CD4-positive, alpha-beta T cell treated with Interleukin-6 at 100 ng/mL for 8 hours (primary cell): ENCODE data around the gene ZNF234.
A peak's percentile ranks its signal among the peaks of the same experiment; 100 is the strongest.
"Not testable (repeated sequence)": the region's sequence is repeated elsewhere in the genome, so short reads cannot be mapped to it uniquely, and the experiment has no call there.

Experiments used
- DNase-seq: peaks from one replicate; pipeline ENCODE4 v3.0.0-alpha.2; 2020; ENCODE audit warnings: mixed read lengths, low spot score

The ZNF234 gene

DNA sequence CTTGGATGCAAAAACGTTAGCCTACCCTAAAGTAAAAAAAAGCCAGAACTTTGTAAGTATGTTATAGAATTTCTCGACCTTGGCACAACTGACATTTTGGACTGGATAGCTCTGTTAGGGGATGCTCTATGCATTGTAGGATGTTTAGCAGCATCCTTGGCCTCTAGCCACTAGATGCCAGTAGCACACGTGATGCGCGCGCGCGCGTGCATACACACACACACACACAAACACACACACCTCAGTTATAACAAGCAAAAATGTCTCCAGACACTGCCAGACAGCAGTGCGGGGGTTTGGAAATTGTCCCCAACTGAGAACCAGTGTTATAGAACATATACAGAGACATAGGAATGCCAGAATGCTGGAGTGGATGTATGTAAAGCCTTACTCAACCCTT is 40.8 kb downstream of the ZNF234 start:
- DNase-seq, result no peak

DNA sequence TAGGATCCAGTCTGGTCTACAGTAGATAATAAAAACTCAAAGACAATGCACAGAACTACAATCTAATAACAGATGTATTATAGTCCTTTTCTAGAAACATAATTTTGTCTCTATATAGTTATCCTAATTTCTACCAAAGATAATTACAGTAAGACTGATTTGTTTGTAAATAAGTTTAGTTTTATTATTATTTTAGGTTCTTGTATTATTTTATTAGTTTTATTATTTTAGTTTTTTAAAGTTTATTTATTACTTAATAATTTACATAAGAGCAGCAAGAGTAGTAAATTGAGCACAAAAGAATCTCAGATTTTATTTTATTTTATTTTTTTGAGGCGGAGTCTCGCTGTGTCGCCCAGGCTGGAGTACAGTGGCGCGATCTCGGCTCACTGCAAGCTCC is 48.7 kb downstream of the ZNF234 start:
- no peak for DNase-seq

DNA sequence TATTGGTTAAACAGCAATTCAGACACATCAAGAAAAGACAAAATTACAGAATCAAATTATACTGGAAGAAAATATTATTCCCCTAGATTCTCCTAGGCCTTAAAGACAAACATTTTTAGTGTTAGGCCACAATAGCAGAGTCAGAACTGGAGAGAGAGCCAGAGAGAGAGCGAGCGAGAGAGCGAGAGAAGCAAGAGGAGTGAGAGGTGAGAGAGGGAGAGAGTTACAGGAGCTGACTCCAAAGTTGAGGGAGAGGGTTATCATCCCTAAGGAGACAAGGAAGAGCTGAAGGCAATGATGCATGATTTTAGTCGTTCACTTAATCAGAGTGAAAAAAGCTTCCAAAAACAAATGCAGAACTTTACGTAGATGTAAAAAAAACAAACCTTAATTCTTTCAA is 50.8 kb downstream of the ZNF234 start:
- no peak for DNase-seq

DNA sequence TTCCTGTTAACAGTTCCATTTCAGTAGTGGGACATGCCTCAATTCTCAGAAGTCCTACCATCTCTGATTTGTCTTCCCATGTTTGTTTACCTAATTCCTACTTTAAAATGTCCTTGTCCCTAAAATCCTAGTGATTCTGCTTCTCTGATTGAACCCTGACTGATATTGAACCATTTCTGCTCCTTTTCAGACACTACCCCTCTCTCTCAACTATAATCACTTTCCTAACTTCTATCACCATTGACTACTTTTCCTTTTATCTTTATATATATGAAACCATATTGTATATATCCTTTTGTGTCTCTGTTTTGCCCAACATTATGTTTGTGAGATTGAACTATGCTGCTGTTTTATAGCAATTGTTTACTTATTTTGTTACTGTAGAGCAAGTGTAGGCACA is 55.4 kb downstream of the ZNF234 start:
- no peak for DNase-seq

GRCh38 chr19:44202470-44202869 is 61.1 kb downstream of the ZNF234 start:
- no peak for DNase-seq

- DNase-seq, result no peak
Observed at GRCh38 chr19:44202974-44203373, 61.6 kb downstream of the ZNF234 start.

DNA sequence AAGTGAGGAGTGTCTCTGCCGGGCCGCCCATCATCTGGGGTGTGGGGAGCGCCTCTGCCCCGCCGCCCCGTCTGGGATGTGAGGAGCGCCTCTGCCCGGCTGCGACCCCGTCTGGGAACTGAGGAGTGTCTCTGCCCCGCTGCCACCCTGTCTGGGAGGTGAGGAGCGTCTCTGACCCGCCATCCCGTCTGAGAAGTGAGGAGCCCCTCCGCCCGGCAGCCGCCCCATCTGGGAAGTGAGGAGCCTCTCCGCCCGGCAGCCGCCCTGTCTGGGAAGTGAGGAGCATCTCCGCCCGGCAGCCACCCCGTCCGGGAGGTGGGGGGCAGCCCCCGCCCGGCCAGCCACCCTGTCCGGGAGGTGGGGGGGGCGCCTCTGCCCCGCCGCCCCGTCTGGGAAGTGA is 62.5 kb downstream of the ZNF234 start:
- not testable (repeated sequence) for DNase-seq

DNA sequence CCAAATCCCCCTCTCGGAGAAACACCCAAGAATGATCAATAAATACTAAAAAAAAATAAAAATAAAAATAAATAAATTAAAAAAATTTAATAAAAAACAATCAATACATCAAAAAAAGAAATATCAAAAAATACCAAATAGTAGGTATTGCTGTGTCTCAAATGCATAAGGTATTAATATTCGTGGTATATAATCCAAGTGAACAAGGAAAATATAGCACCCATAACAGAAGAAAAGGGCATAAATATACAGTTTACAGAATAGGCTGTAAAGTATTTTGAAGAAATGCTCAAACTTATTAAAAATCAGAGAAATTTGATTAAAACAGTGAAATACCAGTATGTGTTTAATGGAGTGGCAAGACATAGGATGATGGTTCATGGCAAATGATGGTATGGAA is 63.4 kb downstream of the ZNF234 start:
- no peak for DNase-seq

DNA sequence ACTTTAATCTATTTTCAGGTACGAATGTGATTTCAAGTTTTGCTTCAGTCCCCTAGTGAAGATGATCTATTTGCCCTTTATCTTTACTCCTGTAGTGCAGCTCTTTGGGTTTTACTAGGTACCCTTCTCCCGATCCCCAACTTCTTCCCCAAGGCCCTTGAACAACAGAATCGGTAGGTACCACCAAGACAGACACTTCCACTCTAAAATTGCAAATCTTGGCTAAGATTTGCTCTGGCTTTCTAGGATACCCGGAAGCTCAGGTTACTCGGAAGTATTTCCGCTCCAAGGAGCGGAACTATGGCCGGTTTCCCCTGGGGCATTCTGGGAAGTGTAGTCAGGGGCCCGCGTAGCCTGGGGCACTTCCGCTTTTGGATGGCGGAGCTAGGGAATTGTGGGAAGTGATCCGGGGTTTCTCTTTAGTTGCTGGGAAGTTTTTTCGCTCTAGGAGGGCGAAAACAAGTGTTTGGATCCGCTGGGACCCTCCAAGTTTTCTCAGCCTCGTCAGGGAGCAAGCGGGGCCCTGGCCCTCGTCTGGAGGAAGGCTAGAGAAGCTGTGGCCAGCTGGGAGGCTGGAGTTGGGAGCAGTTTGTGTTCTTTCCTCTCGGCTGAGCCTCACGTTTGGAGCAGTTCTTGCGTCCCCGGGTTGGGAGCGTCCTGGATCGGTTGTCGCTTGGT is 65.9 kb downstream of the ZNF234 start:
- DNase-seq, result peak; percentile 83
